GM21717 (cell line): ENCODE results near the gene HSPA14.
"Not testable (repeated sequence)": the region's sequence is repeated elsewhere in the genome, so short reads cannot be mapped to it uniquely, and the experiment has no call there.

ENCODE experiments used
- ATAC-seq: cut with Tn5 transposase; IDR thresholded peaks from one replicate; pipeline ENCODE4 v1.9.1; 2021; ENCODE audit warnings: mild to moderate bottlenecking, moderate library complexity; ENCODE audit not compliant: unreplicated experiment

HSPA14 gene

GRCh38 chr10:14879928-14880193, 41.8 kb downstream of the HSPA14 start:
- no peak for ATAC-seq

- no peak for ATAC-seq
These were observed 42.1 kb downstream of the HSPA14 start for GRCh38 chr10:14880229-14880628.

- no peak for ATAC-seq
These were observed 46.0 kb downstream of the HSPA14 start for GRCh38 chr10:14884082-14884481.

GRCh38 chr10:14889318-14889717, 51.2 kb downstream of the HSPA14 start:
- no peak for ATAC-seq

- ATAC-seq: no peak
These were observed 53.0 kb downstream of the HSPA14 start for GRCh38 chr10:14891151-14891550.

- ATAC-seq: no peak
These were observed 66.2 kb downstream of the HSPA14 start for GRCh38 chr10:14904316-14904732.

- ATAC-seq: no peak
These were observed 66.8 kb downstream of the HSPA14 start for GRCh38 chr10:14904864-14905263.

GRCh38 chr10:14905890-14906289, 67.8 kb downstream of the HSPA14 start:
- ATAC-seq: no peak

- no peak for ATAC-seq
These were observed 68.7 kb downstream of the HSPA14 start for GRCh38 chr10:14906765-14907164.

GRCh38 chr10:14907591-14907990, 69.5 kb downstream of the HSPA14 start:
- ATAC-seq: not testable (repeated sequence)

- no peak for ATAC-seq
These were observed 71.0 kb downstream of the HSPA14 start for GRCh38 chr10:14909101-14909500.

- no peak for ATAC-seq
These were observed 72.8 kb downstream of the HSPA14 start for GRCh38 chr10:14910953-14911352.

- ATAC-seq: no peak
These were observed 73.7 kb downstream of the HSPA14 start for GRCh38 chr10:14911801-14912200.

- ATAC-seq: no peak
These were observed 78.5 kb downstream of the HSPA14 start for GRCh38 chr10:14916600-14916999.

- ATAC-seq: no peak
These were observed 79.7 kb downstream of the HSPA14 start for GRCh38 chr10:14917827-14918226.

- no peak for ATAC-seq
These were observed 80.9 kb downstream of the HSPA14 start for GRCh38 chr10:14918964-14919363.
